Hepatocyte (in vitro differentiated cells): ENCODE data around the gene EXOC3.

Experiments used
- CTCF ChIP-seq: fragments of 200-600 bp; sonication (generic); IDR thresholded peaks from 2 replicates; pipeline ENCODE4 v1.5.1; 2016; ENCODE audit warnings: antibody characterized with exemption, mild to moderate bottlenecking; ENCODE audit not compliant: poor library complexity
- EZH2 ChIP-seq: fragments of 200-600 bp; sonication (generic); IDR thresholded peaks from 2 replicates; pipeline ENCODE4 v1.6.1; 2016; ENCODE audit warnings: antibody characterized with exemption, mild to moderate bottlenecking, borderline replicate concordance
- EZH2phosphoT487 ChIP-seq: fragments of 200-600 bp; sonication (generic); IDR thresholded peaks from one replicate; pipeline ENCODE4 v1.6.1; 2018; ENCODE audit warnings: antibody characterized with exemption, mild to moderate bottlenecking, low read depth, moderate library complexity; ENCODE audit not compliant: unreplicated experiment, severe bottlenecking

- no peak for TF ChIP-seq EZH2
- no peak for TF ChIP-seq EZH2phosphoT487
- TF ChIP-seq CTCF = no peak
Observed at GRCh38 chr5:514101-514485, 71.1 kb downstream of the EXOC3 start.
